ENCODE results near the gene XRCC4. TPM values are rescaled to one million over a fixed set of nuclear protein-coding genes. Genes with fewer than 3 reads are reported as not detected.

The XRCC4 gene
- total RNA-seq, 1 experiment from 2014 or later: 24.6 TPM

DNA sequence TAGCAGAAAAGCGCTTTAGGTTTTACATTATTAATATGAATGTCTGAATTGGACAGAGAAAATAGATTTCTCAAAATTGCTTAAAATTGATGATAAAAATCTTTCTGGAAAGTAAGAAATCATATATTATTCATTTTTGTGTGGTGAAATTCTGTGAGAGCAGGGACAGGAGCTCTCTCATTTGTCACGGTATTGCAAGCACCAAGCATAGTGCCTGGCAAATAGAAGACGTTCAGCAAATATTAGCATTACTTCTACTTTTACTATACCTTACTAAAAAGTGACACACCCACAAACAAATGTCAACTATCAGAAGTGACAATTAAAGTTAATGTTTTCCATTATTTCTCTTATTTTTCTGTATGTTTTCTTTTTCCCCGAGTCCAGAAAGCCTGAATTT lies 69.1 kb downstream of the XRCC4 start:
- CTCF ChIA-PET: no interaction called here
- intact Hi-C loops (cut with micrococcal nuclease): no loop called here
- no peak for TF ChIP-seq POLR2A (IDR thresholded peaks at IDR 0.05; ENCODE audit: borderline replicate concordance, extremely low read depth, insufficient read depth, insufficient read length)
- no peak for TF ChIP-seq CBX3 (IDR thresholded peaks at IDR 0.05; ENCODE audit: low read depth)
- TF ChIP-seq EZH2phosphoT487 (IDR thresholded peaks at IDR 0.05; ENCODE audit: borderline replicate concordance): no peak
- TF ChIP-seq JUND (IDR thresholded peaks at IDR 0.05): no peak
- TF ChIP-seq ZFX (IDR thresholded peaks at IDR 0.05): no peak
- H3K79me2 ChIP-seq (ENCODE audit: insufficient read depth, low read length): no peaks in the 10 kb centered on the region
- no peak overlapping the region for H3K27ac ChIP-seq (ENCODE audit: low read depth, low read length)
- no peak for ATAC-seq
- no peaks in the 10 kb centered on the region for H3K9me2 ChIP-seq (ENCODE audit: insufficient read depth)
- no peaks in the 10 kb centered on the region for H4K20me1 ChIP-seq (ENCODE audit: insufficient read depth)
- POLR2A ChIA-PET: no interaction called here
- H3K4me1 ChIP-seq (ENCODE audit: control insufficient read depth in 1 of 2, insufficient read depth in 2 of 2, low read length in 2 of 2): no peaks in the 10 kb centered on the region
- no peak overlapping the region for H3K4me3 ChIP-seq (replicated peaks in 1 of 2; ENCODE audit: low read depth in 1 of 2, low read length in 2 of 2)
- no peak overlapping the region for H2AFZ ChIP-seq (ENCODE audit: low read depth, low read length, poor library complexity, severe bottlenecking)
- no peak overlapping the region for H3K9ac ChIP-seq (ENCODE audit: low read length)
- no TSS peak for BruUV-seq (replicated peaks)
- H3K27me3 ChIP-seq (ENCODE audit: insufficient read depth, low read length): no peaks in the 10 kb centered on the region
- no peak for DNase-seq (ENCODE audit: low read depth, low spot score)
- RAD21 ChIA-PET (ENCODE audit: low non-redundant PET in 1 of 2, low total read pairs in 2 of 2, uncharacterized antibody in 2 of 2, unreplicated experiment in 2 of 2): no interaction called here
- H3K36me3 ChIP-seq (ENCODE audit: control insufficient read depth in 1 of 2, insufficient read depth in 2 of 2, low read length in 2 of 2): no peaks in the 10 kb centered on the region
- H3K4me2 ChIP-seq (ENCODE audit: low read length): no peak overlapping the region
- no peaks in the 10 kb centered on the region for H3K9me3 ChIP-seq (ENCODE audit: control insufficient read depth in 1 of 2, insufficient read depth in 1 of 2, low read depth in 1 of 2, low read length in 2 of 2)

DNA sequence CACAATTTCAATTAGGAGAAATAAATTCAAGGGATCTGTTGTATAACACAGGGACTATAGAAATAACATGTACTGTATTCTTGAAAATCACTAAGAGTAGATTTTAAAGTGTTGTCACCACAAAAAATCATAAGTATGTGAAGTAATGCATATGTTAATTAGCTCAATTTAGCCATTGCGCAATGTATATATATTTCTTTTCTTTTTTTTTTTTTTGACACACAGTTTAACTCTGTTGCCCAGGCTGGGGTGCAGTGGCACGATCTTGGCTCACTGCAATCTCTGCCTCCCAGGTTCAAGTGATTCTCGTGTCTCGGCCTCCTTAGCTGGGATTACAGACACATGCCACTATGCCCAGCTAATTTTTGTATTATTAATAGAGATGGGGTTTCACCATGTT lies 70.2 kb downstream of the XRCC4 start:
- Histone ChIP-seq H2AFZ (ENCODE audit: low read depth, low read length, poor library complexity, severe bottlenecking) (no peak overlapping the region), H3K9ac (ENCODE audit: low read length) (no peak overlapping the region), H3K27me3 (ENCODE audit: insufficient read depth, low read length) (no peaks in the 10 kb centered on the region), H3K27ac (ENCODE audit: low read depth, low read length) (no peak overlapping the region), H4K20me1 (ENCODE audit: insufficient read depth) (no peaks in the 10 kb centered on the region), H3K4me1 (ENCODE audit: control insufficient read depth in 1 of 2, insufficient read depth in 2 of 2, low read length in 2 of 2) (no peaks in the 10 kb centered on the region; a peak in 1 of 4 replicates), H3K4me3 (replicated peaks in 1 of 2; ENCODE audit: low read depth in 1 of 2, low read length in 2 of 2) (no peak overlapping the region), H3K79me2 (ENCODE audit: insufficient read depth, low read length) (no peaks in the 10 kb centered on the region), H3K36me3 (ENCODE audit: control insufficient read depth in 1 of 2, insufficient read depth in 2 of 2, low read length in 2 of 2) (no peaks in the 10 kb centered on the region), H3K4me2 (ENCODE audit: low read length) (no peak overlapping the region), H3K9me2 (ENCODE audit: insufficient read depth) (no peaks in the 10 kb centered on the region), H3K9me3 (ENCODE audit: control insufficient read depth in 1 of 2, insufficient read depth in 1 of 2, low read depth in 1 of 2, low read length in 2 of 2) (no peaks in the 10 kb centered on the region)
- intact Hi-C loops (cut with micrococcal nuclease): no loop called here
- no TSS peak for BruUV-seq (replicated peaks)
- ChIA-PET RAD21 (ENCODE audit: low non-redundant PET in 1 of 2, low total read pairs in 2 of 2, uncharacterized antibody in 2 of 2, unreplicated experiment in 2 of 2) (no interaction called here), CTCF (no interaction called here), POLR2A (no interaction called here)
- DNase-seq (ENCODE audit: low read depth, low spot score) (no peak), ATAC-seq (no peak)
- no peak for TF ChIP-seq POLR2AphosphoS5 (IDR thresholded peaks at IDR 0.05; ENCODE audit: low read depth, low read length)
- TF ChIP-seq, protein P1, sequence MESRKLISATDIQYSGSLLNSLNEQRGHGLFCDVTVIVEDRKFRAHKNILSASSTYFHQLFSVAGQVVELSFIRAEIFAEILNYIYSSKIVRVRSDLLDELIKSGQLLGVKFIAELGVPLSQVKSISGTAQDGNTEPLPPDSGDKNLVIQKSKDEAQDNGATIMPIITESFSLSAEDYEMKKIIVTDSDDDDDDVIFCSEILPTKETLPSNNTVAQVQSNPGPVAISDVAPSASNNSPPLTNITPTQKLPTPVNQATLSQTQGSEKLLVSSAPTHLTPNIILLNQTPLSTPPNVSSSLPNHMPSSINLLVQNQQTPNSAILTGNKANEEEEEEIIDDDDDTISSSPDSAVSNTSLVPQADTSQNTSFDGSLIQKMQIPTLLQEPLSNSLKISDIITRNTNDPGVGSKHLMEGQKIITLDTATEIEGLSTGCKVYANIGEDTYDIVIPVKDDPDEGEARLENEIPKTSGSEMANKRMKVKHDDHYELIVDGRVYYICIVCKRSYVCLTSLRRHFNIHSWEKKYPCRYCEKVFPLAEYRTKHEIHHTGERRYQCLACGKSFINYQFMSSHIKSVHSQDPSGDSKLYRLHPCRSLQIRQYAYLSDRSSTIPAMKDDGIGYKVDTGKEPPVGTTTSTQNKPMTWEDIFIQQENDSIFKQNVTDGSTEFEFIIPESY (IDR thresholded peaks at IDR 0.05; ENCODE audit: extremely low read depth, insufficient replicate concordance, low read length): no peak
- TF ChIP-seq JUND (IDR thresholded peaks at IDR 0.05): no peak
- no peak for TF ChIP-seq RAD21 (IDR thresholded peaks at IDR 0.05; ENCODE audit: low read depth)
- TF ChIP-seq SIN3A (IDR thresholded peaks at IDR 0.05; ENCODE audit: low read depth): no peak
- TF ChIP-seq SP1 (IDR thresholded peaks at IDR 0.05; ENCODE audit: low read depth): no peak
- no peak for TF ChIP-seq FOSL1 (IDR thresholded peaks at IDR 0.05; ENCODE audit: low read depth)
- no peak for TF ChIP-seq SRF (IDR thresholded peaks at IDR 0.05; ENCODE audit: low read depth)
- no peak for TF ChIP-seq YY1 (IDR thresholded peaks at IDR 0.05; ENCODE audit: extremely low read depth, insufficient replicate concordance, low read depth, low read length)
